ENCODE measurements around the gene GRIK2.
"Not testable (repeated sequence)": the region's sequence is repeated elsewhere in the genome, so short reads cannot be mapped to it uniquely, and the experiment has no call there.

Gene GRIK2

DNA sequence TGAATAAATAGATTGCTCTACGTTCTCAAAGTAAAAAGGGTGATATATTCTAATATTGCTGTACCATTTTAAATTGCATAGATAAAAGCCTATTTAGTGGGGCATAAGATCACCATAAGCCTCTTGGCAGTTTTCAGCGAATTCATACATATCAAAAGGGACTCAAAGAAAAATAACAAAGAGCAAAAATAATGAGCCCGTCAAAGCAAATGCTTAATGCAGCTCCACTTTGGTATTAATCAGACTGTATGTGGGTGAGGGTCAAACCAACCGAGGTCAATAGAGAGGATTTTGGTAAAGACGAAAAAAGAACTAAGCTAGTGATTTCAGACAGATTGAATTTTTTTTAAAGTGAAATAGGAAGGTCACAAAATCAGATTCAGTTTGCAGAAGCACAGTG lies 598.8 kb downstream of the GRIK2 start:
- no peak for DNase-seq (ENCODE audit: low read depth in 1 of 2, low spot score in 1 of 2)

GRCh38 chr6:101994521-101994920 lies 601.0 kb downstream of the GRIK2 start:
- DNase-seq (ENCODE audit: low read depth in 1 of 2, low spot score in 1 of 2), result no peak

DNA sequence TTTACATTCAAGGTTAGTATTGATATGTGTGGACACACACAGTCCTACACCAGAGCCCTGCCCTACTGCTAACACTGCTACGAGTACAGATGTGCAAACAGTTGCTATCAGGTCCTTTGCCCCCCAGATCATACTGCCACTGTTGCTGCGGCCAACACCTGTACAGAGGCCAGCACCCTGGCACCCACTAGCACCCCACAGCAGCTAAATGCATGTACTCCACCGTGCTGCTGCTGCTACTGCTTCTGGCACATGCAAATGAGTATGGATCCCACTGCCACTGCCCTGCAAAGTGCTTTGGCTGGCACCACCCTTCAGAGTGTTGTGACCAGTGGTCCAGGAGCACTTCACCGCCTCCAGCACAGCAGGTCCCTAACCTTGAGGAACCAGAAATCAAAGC lies 621.9 kb downstream of the GRIK2 start:
- no peak for DNase-seq (ENCODE audit: low read depth in 1 of 2, low spot score in 1 of 2)

GRCh38 chr6:102022281-102022680 lies 628.8 kb downstream of the GRIK2 start:
- DNase-seq (ENCODE audit: low read depth in 1 of 2, low spot score in 1 of 2), result no peak

DNA sequence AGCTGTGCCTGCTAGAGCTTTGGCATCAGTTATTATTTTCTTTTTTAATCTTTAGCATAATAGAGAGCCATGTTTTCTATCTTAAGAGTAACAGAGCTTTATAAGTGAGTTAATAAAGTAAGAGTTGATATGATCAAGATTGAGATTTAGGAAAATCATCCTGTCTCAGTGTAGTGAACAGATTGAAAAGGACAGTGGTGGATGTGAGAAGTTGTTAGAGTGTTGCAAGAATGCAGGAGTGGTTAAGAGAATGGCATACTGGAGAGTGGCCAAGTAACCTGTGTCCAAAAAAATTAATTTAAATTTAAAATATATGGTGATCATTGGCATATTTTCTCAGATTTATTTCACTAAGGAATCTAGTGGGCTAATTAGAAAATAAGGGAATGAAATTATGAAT lies 629.3 kb downstream of the GRIK2 start:
- no peak for DNase-seq (ENCODE audit: low read depth in 1 of 2, low spot score in 1 of 2)

- no peak for DNase-seq (ENCODE audit: low read depth in 1 of 2, low spot score in 1 of 2)
These were observed 630.6 kb downstream of the GRIK2 start for GRCh38 chr6:102023977-102024657.

- DNase-seq (ENCODE audit: low read depth in 1 of 2, low spot score in 1 of 2), result no peak
These were observed 633.1 kb downstream of the GRIK2 start for GRCh38 chr6:102026649-102027048.

GRCh38 chr6:102028176-102028575 lies 634.7 kb downstream of the GRIK2 start:
- DNase-seq (ENCODE audit: low read depth in 1 of 2, low spot score in 1 of 2), result no peak

DNA sequence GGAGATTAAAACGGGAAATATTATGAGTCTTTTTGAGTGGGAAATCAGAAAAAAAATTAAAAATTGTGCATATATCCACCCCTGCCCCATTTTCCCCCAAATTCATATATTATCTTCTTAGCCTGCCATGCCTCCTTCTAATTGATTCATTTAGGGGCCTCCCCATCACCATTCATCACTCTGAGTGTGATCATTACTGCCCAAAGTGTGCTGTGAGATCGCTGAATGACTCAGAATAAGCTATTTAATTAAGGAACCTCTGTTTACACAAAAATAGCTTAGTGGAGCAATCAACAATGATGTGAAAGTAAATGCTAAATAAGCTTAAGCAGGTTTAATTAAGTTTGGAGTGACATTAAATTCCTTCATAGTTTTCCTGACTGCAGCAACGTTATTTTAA lies 645.5 kb downstream of the GRIK2 start:
- DNase-seq (ENCODE audit: low read depth in 1 of 2, low spot score in 1 of 2), result no peak

- no peak for DNase-seq (ENCODE audit: low read depth in 1 of 2, low spot score in 1 of 2)
These were observed 645.9 kb downstream of the GRIK2 start for GRCh38 chr6:102039441-102039840.

DNA sequence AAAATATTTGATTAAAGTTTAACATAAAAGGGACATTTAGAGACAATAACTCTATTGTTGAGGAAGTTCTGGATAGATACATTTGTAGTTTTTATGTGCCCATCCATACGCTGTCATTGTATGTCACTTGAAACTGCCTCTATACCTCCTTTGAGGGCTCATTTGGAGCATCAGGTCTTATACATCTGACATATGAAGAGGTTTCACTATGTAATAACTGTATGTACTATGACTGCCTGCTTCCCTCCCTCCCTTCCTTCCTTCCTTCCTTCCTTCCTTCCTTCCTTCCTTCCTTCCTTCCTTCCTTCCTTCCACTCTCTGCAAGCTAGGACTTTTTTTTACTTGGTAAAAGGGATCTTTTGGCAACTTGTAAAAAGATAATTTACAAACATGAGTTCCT lies 657.5 kb downstream of the GRIK2 start:
- DNase-seq (ENCODE audit: low read depth in 1 of 2, low spot score in 1 of 2), result no peak

DNA sequence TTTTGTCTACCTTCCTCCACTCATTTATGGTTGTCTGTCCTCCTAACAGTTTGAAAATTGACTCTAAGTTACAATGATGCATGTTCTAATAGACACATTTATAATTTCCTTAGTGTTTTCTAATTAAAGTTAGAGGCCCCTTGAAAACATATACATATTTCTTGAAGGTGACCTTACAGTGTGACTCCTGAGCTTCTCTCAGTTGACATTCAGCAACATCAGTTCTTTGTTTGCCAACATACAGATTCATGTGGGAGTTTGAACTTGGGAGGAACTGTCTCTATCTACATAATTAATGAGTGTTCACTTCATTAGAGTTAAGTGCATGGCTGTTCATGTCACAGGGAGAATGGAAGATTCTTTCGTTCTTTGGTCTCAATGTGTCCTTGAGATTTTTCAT lies 658.2 kb downstream of the GRIK2 start:
- no peak for DNase-seq (ENCODE audit: low read depth in 1 of 2, low spot score in 1 of 2)

DNA sequence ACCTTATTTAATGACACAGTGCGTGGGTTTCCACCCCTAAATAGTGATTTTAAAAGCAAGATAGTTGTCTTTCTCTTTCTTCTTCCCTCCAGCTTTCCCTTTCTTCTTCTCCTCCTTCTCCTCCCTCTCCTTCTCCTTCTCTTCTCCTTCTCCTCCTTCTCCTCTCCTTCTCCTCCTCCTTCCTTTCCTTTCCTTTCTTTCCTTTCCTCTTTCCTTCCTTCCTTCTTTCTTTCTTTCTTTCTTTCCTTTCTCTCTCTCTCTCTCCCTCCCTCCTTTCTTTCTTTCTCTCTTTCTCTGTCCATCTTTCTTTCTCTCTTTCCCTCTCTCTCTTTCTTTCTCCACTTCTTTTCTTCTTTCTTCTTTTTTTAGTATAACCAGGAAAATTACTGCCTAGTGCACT lies 670.6 kb downstream of the GRIK2 start:
- no peak for DNase-seq (ENCODE audit: low read depth in 1 of 2, low spot score in 1 of 2)

DNA sequence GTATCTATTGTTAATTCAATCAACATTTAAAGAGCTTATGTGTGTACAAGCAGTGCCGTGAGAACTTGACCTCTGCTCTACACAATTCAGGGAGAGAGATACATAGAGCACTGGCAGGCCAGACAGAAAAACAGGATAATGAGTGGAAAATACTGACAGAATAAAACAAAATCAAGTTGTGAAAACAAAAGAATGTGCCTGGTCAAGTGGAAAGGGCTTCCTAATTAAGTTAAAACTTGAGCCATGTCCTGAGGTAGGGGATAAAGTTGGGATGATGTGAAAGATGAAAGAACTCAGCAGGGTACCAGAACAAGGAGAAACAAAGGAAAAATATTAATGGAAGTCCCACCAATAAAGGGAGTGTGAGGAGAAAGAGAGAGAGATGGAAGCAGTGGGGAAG lies 672.8 kb downstream of the GRIK2 start:
- no peak for DNase-seq (ENCODE audit: low read depth in 1 of 2, low spot score in 1 of 2)

- no peak for DNase-seq (ENCODE audit: low read depth in 1 of 2, low spot score in 1 of 2)
These were observed 674.9 kb downstream of the GRIK2 start for GRCh38 chr6:102068349-102068929.

DNA sequence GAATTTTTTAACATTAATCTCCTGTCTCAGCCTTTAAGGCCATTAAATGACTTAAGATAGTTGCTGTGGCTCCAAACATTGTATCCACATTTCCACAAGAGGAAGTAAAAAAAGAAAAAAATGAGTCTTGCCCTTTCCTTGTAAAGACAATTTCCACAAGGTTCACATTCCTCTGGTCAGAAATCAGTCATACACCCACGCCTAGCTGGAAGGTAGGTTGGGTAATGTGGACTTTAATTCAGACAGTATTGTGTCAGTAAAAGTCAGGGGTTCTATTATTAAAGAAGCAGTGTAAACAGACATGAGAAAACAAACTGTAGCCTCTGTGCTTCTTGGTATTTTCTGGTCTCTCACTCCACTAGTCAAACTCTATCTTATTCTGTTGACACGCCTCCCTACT lies 682.0 kb downstream of the GRIK2 start:
- no peak for DNase-seq (ENCODE audit: low read depth in 1 of 2, low spot score in 1 of 2)

- DNase-seq (ENCODE audit: low read depth in 1 of 2, low spot score in 1 of 2), result no peak
These were observed 691.7 kb downstream of the GRIK2 start for GRCh38 chr6:102085257-102085656.

DNA sequence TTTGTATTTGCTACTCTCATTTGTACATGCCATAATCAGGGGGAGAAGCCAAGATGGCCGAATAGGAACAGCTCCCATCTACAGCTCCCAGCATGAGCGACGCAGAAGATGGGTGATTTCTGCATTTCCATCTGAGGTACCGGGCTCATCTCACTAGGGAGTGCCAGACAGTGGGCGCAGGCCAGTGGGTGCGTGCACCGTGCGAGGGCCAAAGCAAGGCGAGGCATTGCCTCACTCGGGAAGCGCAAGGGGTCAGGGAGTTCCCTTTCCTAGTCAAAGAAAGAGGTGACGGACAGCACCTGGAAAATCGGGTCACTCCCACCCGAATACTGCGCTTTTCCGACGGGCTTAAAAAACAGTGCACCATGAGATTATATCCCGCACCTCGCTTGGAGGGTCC lies 694.7 kb downstream of the GRIK2 start:
- not testable (repeated sequence) for DNase-seq (ENCODE audit: low read depth in 1 of 2, low spot score in 1 of 2)

DNA sequence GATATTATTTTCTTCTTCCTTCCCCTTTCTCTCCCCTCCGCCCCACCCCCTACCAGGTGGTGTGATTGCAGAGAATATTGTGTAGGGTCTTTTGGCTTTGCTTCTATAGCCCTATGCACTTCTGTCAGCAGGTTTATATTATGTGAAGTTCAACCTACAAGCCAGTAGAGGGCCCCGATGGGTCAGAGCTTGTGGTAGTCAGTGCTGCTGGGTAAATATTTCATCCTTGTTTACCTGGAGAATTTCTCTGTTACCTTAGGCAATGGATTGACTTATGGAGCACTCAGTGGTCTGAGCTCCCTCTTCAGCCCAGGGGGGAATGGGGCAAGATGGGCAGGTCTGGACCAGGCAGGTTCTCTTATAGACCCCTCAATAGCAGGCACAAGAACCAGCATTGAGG lies 720.9 kb downstream of the GRIK2 start:
- DNase-seq (ENCODE audit: low read depth in 1 of 2, low spot score in 1 of 2), result no peak

DNA sequence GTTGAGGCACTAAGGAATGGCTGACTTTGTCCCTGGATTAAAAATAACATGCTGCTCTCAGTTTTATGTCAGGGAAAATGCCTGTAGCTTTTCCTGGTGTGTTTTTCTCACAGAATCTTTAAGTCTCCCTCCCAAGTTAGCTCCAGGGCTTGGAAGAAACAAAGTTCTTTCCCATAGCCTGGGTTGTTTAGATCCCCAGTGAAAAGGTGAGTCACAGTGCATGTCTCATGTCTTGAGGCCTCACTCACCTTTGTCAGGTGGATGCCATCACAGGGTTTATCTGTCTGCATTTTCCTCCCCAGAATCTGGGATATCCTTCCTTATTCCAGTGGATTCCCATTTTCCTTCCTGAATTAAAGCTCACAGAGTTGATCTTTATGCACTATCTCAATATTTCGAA lies 722.4 kb downstream of the GRIK2 start:
- DNase-seq (ENCODE audit: low read depth in 1 of 2, low spot score in 1 of 2), result no peak

DNA sequence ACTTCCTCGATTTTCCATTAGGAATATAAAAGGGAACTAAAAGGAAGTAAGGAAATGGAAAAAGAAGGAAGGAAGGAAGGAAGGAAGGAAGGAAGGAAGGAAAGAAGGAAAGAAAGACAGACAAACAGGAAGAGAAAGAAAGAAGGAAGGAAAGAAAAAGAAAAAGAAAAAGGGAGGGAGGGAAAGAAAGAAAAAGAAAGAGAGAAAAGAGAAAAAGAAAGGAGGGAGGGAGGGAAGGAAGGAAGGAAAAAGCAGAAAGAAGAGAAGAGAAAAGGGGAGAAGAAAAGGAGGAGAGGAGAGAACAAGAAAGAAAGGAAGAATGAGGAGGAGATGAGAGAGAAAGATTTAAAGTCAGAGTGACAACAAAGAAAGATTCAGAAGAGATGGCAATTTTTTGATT lies 724.5 kb downstream of the GRIK2 start:
- DNase-seq (ENCODE audit: low read depth in 1 of 2, low spot score in 1 of 2), result no peak
